CD4-positive, alpha-beta T cell (primary cell): Measurements from ENCODE around the gene RXRG. TPM values are rescaled to one million over a fixed set of nuclear protein-coding genes. Genes with fewer than 3 reads are reported as not detected.

ENCODE experiments used
- ATAC-seq: fragments of 200-7000 bp; cut with Tn5 transposase; one replicate; pipeline ENCODE4 v1.10.0; 2022; ENCODE audit warnings: mild to moderate bottlenecking; ENCODE audit not compliant: poor library complexity
- CTCF ChIA-PET: fragments of 350-600 bp; sonication (Branson Sonifier 250); formaldehyde crosslinking; loops from one replicate; lab custom pipeline; 2021; ENCODE audit warnings: antibody characterized with exemption, inconsistent platforms; lab: Charles Lee
- POLR2A ChIA-PET: fragments of 350-600 bp; sonication (Branson Sonifier 250); formaldehyde crosslinking; loops from one replicate; lab custom pipeline; 2021; ENCODE audit warnings: antibody characterized with exemption, inconsistent platforms; lab: Charles Lee
- DNase-seq, 14 experiments: peaks; one replicate each; pipeline ENCODE4 v3.0.0-alpha.2; 2013 to 2020; ENCODE audit warnings: mixed read lengths in 2 of 14
- H3K27ac ChIP-seq, 2 donors: one replicate each; pipeline versions ENCODE4 v1.5.1 to v1.7.0; 2013; ENCODE audit warnings: low read length in 2 of 2, low read depth in 1 of 2, mild to moderate bottlenecking in 1 of 2
- H3K27me3 ChIP-seq, 2 experiments: 1 replicate in 1 of 2; 2 replicates in 1 of 2; pipeline versions ENCODE4 v1.6.1 to v1.7.0; 2013; ENCODE audit warnings: low read length in 2 of 2, control low read depth in 1 of 2, mild to moderate bottlenecking in 1 of 2, moderate library complexity in 1 of 2; ENCODE audit not compliant: insufficient read depth in 2 of 2, control insufficient read depth in 1 of 2
- H3K36me3 ChIP-seq: one replicate; pipeline ENCODE4 v1.6.1; 2013; ENCODE audit warnings: low read length, control low read depth; ENCODE audit not compliant: insufficient read depth
- H3K4me1 ChIP-seq: one replicate; pipeline ENCODE4 v1.6.1; 2013; ENCODE audit warnings: low read length, control low read depth; ENCODE audit not compliant: insufficient read depth
- H3K4me3 ChIP-seq: one replicate; pipeline ENCODE4 v1.5.1; 2013; ENCODE audit warnings: mild to moderate bottlenecking, low read length, moderate library complexity
- H3K9me3 ChIP-seq, 2 experiments: 1 replicate in 1 of 2; 2 replicates in 1 of 2; pipeline versions ENCODE4 v1.6.1 to v1.7.0; 2013; ENCODE audit warnings: low read length in 2 of 2, mild to moderate bottlenecking in 2 of 2, control low read depth in 1 of 2, moderate library complexity in 1 of 2; ENCODE audit not compliant: control insufficient read depth in 1 of 2, insufficient read depth in 1 of 2
- H3K27ac Mint-ChIP-seq: one replicate; pipeline ENCODE4 v1.8.0; 2020; ENCODE audit warnings: mixed read lengths
- H3K27me3 Mint-ChIP-seq: one replicate; pipeline ENCODE4 v1.8.0; 2021; ENCODE audit warnings: mixed read lengths
- H3K36me3 Mint-ChIP-seq: one replicate; pipeline ENCODE4 v1.8.0; 2021; ENCODE audit warnings: low read depth, mixed read lengths
- H3K4me1 Mint-ChIP-seq: one replicate; pipeline ENCODE4 v1.8.0; 2021; ENCODE audit warnings: low read depth, mixed read lengths
- H3K4me3 Mint-ChIP-seq: one replicate; pipeline ENCODE4 v1.8.0; 2020; ENCODE audit warnings: mild to moderate bottlenecking, mixed read lengths
- H3K9me3 Mint-ChIP-seq: one replicate; pipeline ENCODE4 v1.8.0; 2020; ENCODE audit warnings: mixed read lengths
- CTCF ChIP-seq: fragments of 200-600 bp; IDR thresholded peaks from one replicate; pipeline ENCODE4 v1.8.0; 2022; ENCODE audit warnings: antibody characterized with exemption, mild to moderate bottlenecking
- intact Hi-C, 2 experiments: fragments of 100-400 bp; cut with DNase I in 1 of 2; cut with micrococcal nuclease in 1 of 2; formaldehyde crosslinking; loops; one replicate each; pipeline versions ENCODE4 v1.15.1 to v1.9.0; 2023 to 2025; cut with DNase I, micrococcal nuclease
- total RNA-seq, 174 experiments: library from RNA in 2 of 174; stranded (reverse) in 2 of 174; gene quantifications; one replicate each; pipeline ENCODE4 v1.2.3 and lab custom pipeline; 2021 to 2026

RXRG gene
- total RNA-seq, 2 experiments from 2014 or later = not detected

- H3K9me3 ChIP-seq = no peaks in the 10 kb centered on the region
- no peak overlapping the region for H3K4me3 Mint-ChIP-seq
- no peaks in the 10 kb centered on the region for H3K36me3 Mint-ChIP-seq
- H3K4me3 ChIP-seq = no peak overlapping the region
- peaks cover 22% of the 10 kb centered on the region for H3K4me1 Mint-ChIP-seq
- H3K27ac ChIP-seq = no peak overlapping the region
- POLR2A ChIA-PET = no interaction called here
- no peaks in the 10 kb centered on the region for H3K27me3 Mint-ChIP-seq
- CTCF ChIA-PET = no interaction called here
- H3K4me1 ChIP-seq = peaks cover 24% of the 10 kb centered on the region
- intact Hi-C loops = no loop called here
- ATAC-seq (no peak), DNase-seq (no peak)
- no peak for TF ChIP-seq CTCF
- no peaks in the 10 kb centered on the region for H3K36me3 ChIP-seq
- no peak overlapping the region for H3K27ac Mint-ChIP-seq
- H3K9me3 Mint-ChIP-seq = no peaks in the 10 kb centered on the region
- no peaks in the 10 kb centered on the region for H3K27me3 ChIP-seq
Observed at GRCh38 chr1:165426745-165427144, 18.2 kb downstream of the RXRG start.

DNA sequence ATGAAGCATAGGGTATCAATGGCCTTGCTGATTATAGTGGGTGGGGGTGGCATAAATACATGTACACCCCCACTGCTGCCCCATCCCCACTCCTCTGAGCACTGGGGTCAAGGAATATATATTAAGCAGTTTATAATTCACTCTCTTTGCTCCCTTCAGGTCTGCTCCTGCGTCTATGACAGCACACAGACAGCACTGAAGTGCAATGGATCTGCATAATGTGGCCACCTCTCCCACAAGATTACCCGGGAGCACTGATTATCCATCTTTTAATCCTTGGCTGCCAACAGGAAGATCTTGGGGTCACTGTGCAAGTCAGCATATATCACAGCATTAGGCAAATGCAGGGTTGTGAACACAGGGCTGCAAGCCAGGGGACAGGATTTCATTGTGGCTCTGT, 19.3 kb downstream of the RXRG start:
- no peaks in the 10 kb centered on the region for H3K36me3 ChIP-seq
- peaks cover 24% of the 10 kb centered on the region for H3K4me1 ChIP-seq
- POLR2A ChIA-PET = no interaction called here
- no peaks in the 10 kb centered on the region for H3K9me3 ChIP-seq
- DNase-seq (no peak), ATAC-seq (no peak)
- Mint-ChIP-seq H3K27ac (peak overlapping the region; percentile 80), H3K4me3 (peak overlapping the region; percentile 44), H3K27me3 (no peaks in the 10 kb centered on the region), H3K9me3 (no peaks in the 10 kb centered on the region), H3K4me1 (peaks cover 22% of the 10 kb centered on the region), H3K36me3 (no peaks in the 10 kb centered on the region)
- no peak for TF ChIP-seq CTCF
- CTCF ChIA-PET = no interaction called here
- intact Hi-C loops = no loop called here
- no peak overlapping the region for H3K27ac ChIP-seq
- no peaks in the 10 kb centered on the region for H3K27me3 ChIP-seq
- no peak overlapping the region for H3K4me3 ChIP-seq

DNA sequence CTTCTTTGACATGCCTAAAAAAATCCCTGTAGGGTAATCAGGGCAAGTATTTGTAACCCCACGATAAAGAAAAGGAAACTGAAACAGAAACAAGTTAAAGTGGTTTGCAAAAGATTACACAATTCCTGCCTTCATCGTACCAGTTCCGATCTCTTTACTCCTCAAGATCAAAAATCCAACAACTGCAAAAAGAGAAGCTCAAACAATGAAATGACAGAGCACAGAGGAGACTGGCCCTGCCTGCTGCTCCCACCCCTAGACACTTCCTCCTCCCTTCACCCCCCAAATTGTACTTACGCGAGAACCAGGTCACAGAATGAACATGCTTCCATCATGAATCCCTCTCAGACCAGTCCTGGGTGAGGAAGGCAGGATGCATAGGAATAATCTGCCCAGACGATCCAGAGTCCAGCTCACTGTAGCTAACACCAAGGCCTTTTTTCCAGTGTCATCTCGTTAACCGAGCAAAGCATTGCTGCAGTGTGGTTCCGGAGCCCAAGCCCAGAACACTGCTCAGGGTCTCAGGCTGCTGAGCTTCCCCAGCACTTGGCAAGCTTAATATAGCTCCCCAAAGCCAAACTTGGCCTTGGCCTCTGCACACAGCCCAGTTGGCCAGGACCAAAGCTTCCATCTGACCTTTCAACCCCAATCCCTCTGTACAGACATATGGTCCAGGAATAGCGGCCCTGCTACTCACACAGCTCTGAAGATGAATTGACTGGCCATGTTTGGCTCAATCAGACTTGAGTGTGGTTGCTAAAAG, 20.3 kb downstream of the RXRG start:
- CTCF ChIA-PET = interaction anchor here (1.3 kb wide), 1 partner anchor 168 kb away, joined by 4 read pairs; no protein-coding TSS in a partner anchor
- ATAC-seq = peak; percentile 75
- Mint-ChIP-seq H3K4me3 (peak overlapping the region; percentile 69), H3K4me1 (peaks cover 22% of the 10 kb centered on the region), H3K27ac (peak overlapping the region; percentile 80), H3K9me3 (no peaks in the 10 kb centered on the region), H3K27me3 (no peaks in the 10 kb centered on the region), H3K36me3 (no peaks in the 10 kb centered on the region)
- POLR2A ChIA-PET = interaction anchor here (0.6 to 1.0 kb wide), 5 partner anchors 24 to 274 kb away, joined by 3 read pairs; partner anchors contain the start of gene ALDH9A1
- Histone ChIP-seq H3K4me3 (peak overlapping the region; percentile 39), H3K4me1 (peaks cover 24% of the 10 kb centered on the region), H3K27ac (peak overlapping the region in 1 of 2 donors; percentile 19), H3K36me3 (no peaks in the 10 kb centered on the region), H3K27me3 (no peaks in the 10 kb centered on the region), H3K9me3 (no peaks in the 10 kb centered on the region)
- intact Hi-C loops = no loop called here
- TF ChIP-seq CTCF = no peak
- DNase-seq = peak in 4 of 14 experiments; percentile 9 to 65 (median 40)
